ENCODE results near the gene HEATR5B. TPM values are rescaled to one million over a fixed set of nuclear protein-coding genes. Genes with fewer than 3 reads are reported as not detected.
"Not testable (repeated sequence)": the region's sequence is repeated elsewhere in the genome, so short reads cannot be mapped to it uniquely, and the experiment has no call there.

The HEATR5B gene
- total RNA-seq, 4 donors from 2014 or later = 25.6 to 65.3 (median 45.3) TPM

DNA sequence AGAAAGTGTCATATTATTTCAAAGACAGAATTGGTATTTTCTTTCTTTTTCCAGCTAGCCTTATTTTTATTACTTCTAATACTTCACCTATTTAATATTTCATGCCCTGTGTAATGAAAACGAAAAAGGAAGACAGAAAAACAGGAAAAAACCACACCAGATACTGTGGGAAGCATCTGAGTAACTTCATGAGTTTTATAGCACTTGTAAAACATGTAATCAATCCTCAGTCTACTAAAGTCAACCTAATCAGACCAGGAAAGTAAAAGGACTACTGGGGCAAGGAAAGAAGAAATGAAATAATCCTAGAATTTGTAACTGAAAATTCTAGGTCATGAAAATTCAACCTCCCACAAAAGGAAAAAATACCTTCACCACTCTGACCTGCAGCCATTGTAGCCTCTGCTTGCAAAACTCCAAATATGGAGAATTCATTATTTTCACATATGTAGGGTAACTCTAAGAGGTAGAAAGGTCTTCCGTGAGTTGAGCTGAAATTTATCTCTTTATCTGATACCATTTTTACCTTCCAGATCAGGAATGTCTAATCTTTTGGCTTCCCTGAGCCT is 83.1 kb downstream of the HEATR5B start:
- DNase-seq (ENCODE audit: low spot score in 2 of 2) = no peak
- WGBS = 85% methylated on average over 2 of the region's 2 CpGs
- Histone ChIP-seq H3K4me3 (no peak overlapping the region), H3K4me1 (no peaks in the 10 kb centered on the region), H3K9me3 (no peaks in the 10 kb centered on the region), H3K27me3 (no peaks in the 10 kb centered on the region), H3K27ac (no peak overlapping the region), H3K36me3 (peaks cover 86% of the 10 kb centered on the region)
- no peak for TF ChIP-seq POLR2A (IDR thresholded peaks at IDR 0.05)
- TF ChIP-seq, protein P1, sequence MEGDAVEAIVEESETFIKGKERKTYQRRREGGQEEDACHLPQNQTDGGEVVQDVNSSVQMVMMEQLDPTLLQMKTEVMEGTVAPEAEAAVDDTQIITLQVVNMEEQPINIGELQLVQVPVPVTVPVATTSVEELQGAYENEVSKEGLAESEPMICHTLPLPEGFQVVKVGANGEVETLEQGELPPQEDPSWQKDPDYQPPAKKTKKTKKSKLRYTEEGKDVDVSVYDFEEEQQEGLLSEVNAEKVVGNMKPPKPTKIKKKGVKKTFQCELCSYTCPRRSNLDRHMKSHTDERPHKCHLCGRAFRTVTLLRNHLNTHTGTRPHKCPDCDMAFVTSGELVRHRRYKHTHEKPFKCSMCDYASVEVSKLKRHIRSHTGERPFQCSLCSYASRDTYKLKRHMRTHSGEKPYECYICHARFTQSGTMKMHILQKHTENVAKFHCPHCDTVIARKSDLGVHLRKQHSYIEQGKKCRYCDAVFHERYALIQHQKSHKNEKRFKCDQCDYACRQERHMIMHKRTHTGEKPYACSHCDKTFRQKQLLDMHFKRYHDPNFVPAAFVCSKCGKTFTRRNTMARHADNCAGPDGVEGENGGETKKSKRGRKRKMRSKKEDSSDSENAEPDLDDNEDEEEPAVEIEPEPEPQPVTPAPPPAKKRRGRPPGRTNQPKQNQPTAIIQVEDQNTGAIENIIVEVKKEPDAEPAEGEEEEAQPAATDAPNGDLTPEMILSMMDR (IDR thresholded peaks at IDR 0.05) = no peak
- TF ChIP-seq EP300 (IDR thresholded peaks at IDR 0.05) = no peak
- TF ChIP-seq POLR2AphosphoS5 (IDR thresholded peaks at IDR 0.05) = no peak

DNA sequence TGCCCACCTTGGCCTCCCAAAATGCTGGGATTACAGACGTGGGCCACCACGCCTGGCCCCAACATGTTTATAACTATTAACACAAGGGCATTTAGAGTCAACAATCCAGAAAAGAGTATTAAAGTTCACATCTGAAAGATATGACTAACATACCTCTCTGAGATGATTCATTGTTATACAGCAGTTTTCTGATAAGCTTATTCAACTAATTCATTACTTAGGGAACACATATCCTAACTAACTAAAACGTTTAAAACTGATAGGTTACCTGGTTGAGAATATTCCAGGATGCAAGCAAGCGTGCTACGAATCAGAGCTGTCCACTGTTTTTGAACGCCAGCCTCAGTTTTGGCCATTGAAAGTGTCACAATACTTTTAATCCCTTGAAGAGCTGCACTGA is 83.9 kb downstream of the HEATR5B start:
- Histone ChIP-seq H3K9me3 (no peaks in the 10 kb centered on the region), H3K4me3 (no peak overlapping the region), H3K27me3 (no peaks in the 10 kb centered on the region), H3K36me3 (peaks cover 82% of the 10 kb centered on the region), H3K4me1 (no peaks in the 10 kb centered on the region), H3K27ac (no peak overlapping the region)
- WGBS = 92% methylated on average over 6 of the region's 6 CpGs
- DNase-seq (ENCODE audit: low spot score in 2 of 2) = no peak
- TF ChIP-seq POLR2A (IDR thresholded peaks at IDR 0.05) (no peak), POLR2AphosphoS5 (IDR thresholded peaks at IDR 0.05) (no peak), EP300 (IDR thresholded peaks at IDR 0.05) (no peak)
- TF ChIP-seq, protein P1 (IDR thresholded peaks at IDR 0.05) = no peak

DNA sequence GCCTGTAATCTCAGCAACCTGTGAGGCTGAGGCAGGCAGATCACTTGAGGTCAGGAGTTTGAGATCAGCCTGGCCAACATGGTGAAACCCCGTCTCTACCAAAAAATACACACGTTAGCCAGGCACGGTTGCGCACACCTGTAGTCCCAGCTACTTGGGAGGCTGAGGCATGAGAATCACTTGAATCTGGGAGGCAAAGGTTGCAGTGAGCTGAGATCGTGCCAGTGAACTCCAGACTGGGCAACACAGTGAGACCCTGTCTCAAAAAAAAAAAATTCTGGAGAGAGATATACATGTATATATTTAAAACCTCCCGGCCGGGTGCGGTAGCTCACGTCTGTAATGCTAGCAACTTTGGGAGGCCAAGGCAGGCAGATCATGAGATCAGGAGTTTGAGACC is 84.8 kb downstream of the HEATR5B start:
- WGBS = 98% methylated on average over 9 of the region's 9 CpGs
- H3K36me3 ChIP-seq = peaks cover 73% of the 10 kb centered on the region
- H3K27me3 ChIP-seq; H3K4me1 ChIP-seq; H3K27ac ChIP-seq; H3K4me3 ChIP-seq; H3K9me3 ChIP-seq; DNase-seq (ENCODE audit: low spot score in 2 of 2): not testable (repeated sequence)

DNA sequence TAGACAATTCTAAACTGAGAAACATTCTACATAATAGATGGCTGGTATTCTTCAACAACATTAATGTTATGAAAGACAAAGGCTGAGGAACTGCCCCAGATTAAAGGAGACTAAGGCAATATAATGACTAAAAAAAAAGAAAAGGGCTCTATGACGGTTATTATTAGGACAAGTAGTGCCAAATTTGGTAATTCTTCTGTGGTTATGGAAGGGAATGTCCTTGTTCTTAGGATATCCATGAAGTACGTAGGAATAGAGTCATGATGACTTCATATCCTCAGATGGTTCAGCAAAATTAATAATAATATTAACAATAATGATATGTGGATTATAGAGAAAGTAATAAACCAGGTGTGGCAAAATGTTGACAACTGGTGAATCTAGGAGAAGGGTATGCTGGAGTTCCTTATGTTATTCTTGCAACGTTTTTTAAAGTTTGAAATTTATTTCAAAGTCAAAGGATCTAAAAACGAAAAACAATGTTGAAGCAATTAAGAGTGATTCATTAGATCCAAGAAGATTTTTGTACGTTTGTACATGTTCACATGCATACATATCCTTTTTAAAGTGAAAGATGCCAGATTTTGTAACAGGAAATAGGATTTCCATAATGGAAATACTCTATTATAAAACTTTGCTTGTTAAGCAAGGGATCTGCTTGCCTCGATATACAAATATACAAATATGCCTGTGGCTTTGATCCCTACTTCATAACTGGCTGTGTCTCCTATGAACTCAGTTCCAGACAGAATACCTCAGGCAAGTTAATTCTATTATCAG is 90.1 kb downstream of the HEATR5B start:
- 63% methylated on average over 6 of the region's 6 CpGs for WGBS
- H3K4me3 ChIP-seq = no peak overlapping the region
- no peaks in the 10 kb centered on the region for H3K9me3 ChIP-seq
- no peaks in the 10 kb centered on the region for H3K4me1 ChIP-seq
- no peak for DNase-seq (ENCODE audit: low spot score in 2 of 2)
- H3K27ac ChIP-seq = no peak overlapping the region
- H3K27me3 ChIP-seq = no peaks in the 10 kb centered on the region
- peaks cover 47% of the 10 kb centered on the region for H3K36me3 ChIP-seq
- TF ChIP-seq, protein P1 (IDR thresholded peaks at IDR 0.05) = no peak
- no peak for TF ChIP-seq POLR2AphosphoS5 (IDR thresholded peaks at IDR 0.05)
- TF ChIP-seq EP300 (IDR thresholded peaks at IDR 0.05) = no peak
- TF ChIP-seq POLR2A (IDR thresholded peaks at IDR 0.05) = no peak

DNA sequence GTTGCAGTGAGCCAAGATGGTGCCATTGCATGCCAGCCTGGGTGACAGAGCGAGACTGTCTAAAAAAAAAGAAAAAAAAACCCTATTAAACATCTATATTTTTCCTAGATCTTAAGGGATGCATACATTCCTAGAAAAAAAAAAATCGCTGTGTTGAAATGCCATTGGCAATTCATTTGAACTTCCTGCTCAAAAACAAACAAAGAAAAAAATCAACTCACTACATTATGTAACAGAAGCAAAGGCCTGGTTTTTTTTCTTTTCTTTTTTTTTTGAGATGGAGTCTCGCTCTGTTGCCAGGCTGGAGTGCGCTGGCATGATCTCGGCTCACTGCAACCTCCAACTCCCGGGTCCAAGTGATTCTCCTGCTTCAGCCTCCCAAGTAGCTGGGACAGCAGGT is 96.2 kb downstream of the HEATR5B start:
- Histone ChIP-seq H3K9me3 (no peaks in the 10 kb centered on the region), H3K4me3 (no peak overlapping the region), H3K27me3 (no peaks in the 10 kb centered on the region), H3K27ac (no peak overlapping the region), H3K36me3 (peaks cover 46% of the 10 kb centered on the region), H3K4me1 (no peaks in the 10 kb centered on the region)
- no peak for TF ChIP-seq POLR2AphosphoS5 (IDR thresholded peaks at IDR 0.05)
- TF ChIP-seq, protein P1 (IDR thresholded peaks at IDR 0.05) = no peak
- no peak for TF ChIP-seq EP300 (IDR thresholded peaks at IDR 0.05)
- no peak for TF ChIP-seq POLR2A (IDR thresholded peaks at IDR 0.05)
- no peak for DNase-seq (ENCODE audit: low spot score in 2 of 2)
- WGBS = 87% methylated on average over 6 of the region's 6 CpGs

Measured in suprapubic skin (tissue), 4 donors.